Mucosa of descending colon (tissue), 3 donors: Measurements from ENCODE around the gene GSG1L. TPM values are rescaled to one million over a fixed set of nuclear protein-coding genes. Genes with fewer than 3 reads are reported as not detected.

Experiments used
- ATAC-seq: fragments of 200-7000 bp; cut with Tn5 transposase; one replicate; pipeline ENCODE4 v1.9.1; 2020; ENCODE audit warnings: mild to moderate bottlenecking, moderate library complexity
- DNase-seq, 3 donors: peaks; one replicate each; pipeline ENCODE4 v3.0.0-alpha.2; 2020
- H3K36me3 ChIP-seq: fragments of 200-600 bp; one replicate; pipeline ENCODE4 v1.8.0; 2021; ENCODE audit warnings: low read depth, mild to moderate bottlenecking
- H3K4me1 ChIP-seq: fragments of 200-600 bp; one replicate; pipeline ENCODE4 v1.8.0; 2021; ENCODE audit warnings: low read depth, mild to moderate bottlenecking
- H3K4me3 ChIP-seq: fragments of 200-600 bp; one replicate; pipeline ENCODE4 v1.8.0; 2021; ENCODE audit warnings: mild to moderate bottlenecking
- H3K9me3 ChIP-seq: fragments of 200-600 bp; one replicate; pipeline ENCODE4 v1.8.0; 2021; ENCODE audit warnings: mild to moderate bottlenecking
- CTCF ChIP-seq: fragments of 200-600 bp; IDR thresholded peaks from one replicate; pipeline ENCODE4 v1.8.0; 2022; ENCODE audit warnings: antibody characterized with exemption, mild to moderate bottlenecking
- intact Hi-C, 2 donors: fragments of 100-400 bp; cut with DNase I in 1 of 2; cut with micrococcal nuclease in 1 of 2; formaldehyde crosslinking; loops; one replicate each; pipeline versions ENCODE4 v1.11.0 to v1.11.1; 2022; cut with DNase I, micrococcal nuclease
- total RNA-seq, 3 donors: library from RNA; stranded (reverse); fragmentation: NEBNext Ultra II Directional in 2 of 3; extraction: Animal tissue kit (Norgen Biotek cat#: 25700) in 2 of 3; gene quantifications; one replicate each; pipeline versions ENCODE4 v1.2.1 to v1.2.4, GENCODE V29; 2021 to 2023
- donor health status: DM: no; HTN: no; CAD: no; lungs with moderate emphysema.
- donor health status: DM: no; HTN: no; CAD: no.
- donor health status: DM: no; HTN: yes; CAD: no.

The GSG1L gene
- total RNA-seq, 3 donors from 2014 or later, result 0.46 to 1.2 TPM; not detected in 1

DNA sequence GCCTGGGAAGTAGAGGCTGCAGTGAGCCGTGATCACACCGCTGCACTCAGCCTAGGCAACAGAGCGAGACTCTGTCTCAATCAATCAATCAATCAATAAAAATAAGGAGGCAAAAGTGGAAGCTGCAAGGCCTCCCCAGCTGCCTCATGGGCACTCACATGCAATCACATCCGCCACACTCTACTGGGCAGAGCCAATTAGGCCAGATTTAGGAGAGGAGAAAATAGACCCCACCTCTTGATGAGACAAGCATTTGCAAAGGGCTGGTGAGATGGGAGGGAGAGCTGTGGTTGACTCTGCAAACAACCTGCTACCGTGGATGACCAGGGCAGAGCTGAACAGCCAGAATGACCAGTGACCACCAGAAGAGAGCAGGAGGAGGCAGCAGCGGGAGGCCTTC lies 14.7 kb upstream of the GSG1L start:
- H3K4me3 ChIP-seq, result no peak overlapping the region
- DNase-seq, result no peak
- no peaks in the 10 kb centered on the region for H3K9me3 ChIP-seq
- H3K36me3 ChIP-seq, result no peaks in the 10 kb centered on the region
- intact Hi-C loops, result no loop called here
- TF ChIP-seq CTCF, result no peak
- peaks cover 5% of the 10 kb centered on the region for H3K4me1 ChIP-seq
- ATAC-seq, result no peak

DNA sequence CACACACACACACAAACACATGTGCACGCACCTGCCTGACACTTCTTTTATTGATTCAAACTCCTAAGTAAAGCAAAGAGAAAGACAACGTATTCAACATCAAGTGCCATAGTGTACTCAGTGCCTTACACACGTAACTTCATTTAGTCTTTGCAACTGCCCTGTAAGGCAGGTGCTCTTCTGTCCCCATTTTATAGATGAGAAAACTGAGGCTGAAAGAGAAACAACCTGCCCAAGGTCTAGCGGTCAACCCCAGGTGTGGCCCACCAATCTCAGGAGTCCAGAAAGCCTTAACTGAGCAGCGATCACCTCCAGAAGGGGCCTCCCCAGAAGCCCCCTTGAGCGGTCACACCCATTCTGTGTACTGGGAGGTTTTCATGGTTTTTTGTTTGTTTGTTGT lies 10.3 kb upstream of the GSG1L start:
- TF ChIP-seq CTCF, result no peak
- intact Hi-C loops, result no loop called here
- Histone ChIP-seq H3K4me3 (no peak overlapping the region), H3K36me3 (no peaks in the 10 kb centered on the region), H3K4me1 (no peaks in the 10 kb centered on the region), H3K9me3 (no peaks in the 10 kb centered on the region)
- DNase-seq (no peak), ATAC-seq (no peak)

DNA sequence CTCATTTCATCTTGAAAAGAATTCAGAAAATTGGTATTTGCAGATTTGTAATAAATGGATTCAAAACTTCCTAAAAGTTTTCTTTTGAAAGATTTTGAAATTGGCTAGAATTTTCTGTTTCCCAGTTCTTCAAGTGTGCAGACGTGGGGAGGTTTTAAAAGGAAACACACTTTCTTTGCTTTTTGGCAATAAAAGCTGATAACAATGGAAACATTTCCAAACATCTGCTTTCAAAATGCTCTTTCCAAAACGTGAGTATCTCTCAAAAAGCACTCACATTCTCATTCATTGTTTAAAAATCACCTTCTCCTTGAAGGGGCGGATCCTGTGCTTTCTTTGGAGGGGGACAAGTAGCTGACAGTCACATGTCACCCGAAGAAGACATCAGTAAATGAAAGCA lies 8.6 kb upstream of the GSG1L start:
- no peak for TF ChIP-seq CTCF
- ATAC-seq (no peak), DNase-seq (no peak)
- no peaks in the 10 kb centered on the region for H3K36me3 ChIP-seq
- no peaks in the 10 kb centered on the region for H3K9me3 ChIP-seq
- intact Hi-C loops, result no loop called here
- H3K4me1 ChIP-seq, result no peaks in the 10 kb centered on the region
- H3K4me3 ChIP-seq, result no peak overlapping the region

GRCh38 chr16:28069971-28070794 lies 6.7 kb upstream of the GSG1L start:
- no peaks in the 10 kb centered on the region for H3K4me1 ChIP-seq
- intact Hi-C loops, result no loop called here
- DNase-seq (peak in 1 of 3 donors; percentile 40), ATAC-seq (no peak)
- no peaks in the 10 kb centered on the region for H3K9me3 ChIP-seq
- no peak overlapping the region for H3K4me3 ChIP-seq
- no peaks in the 10 kb centered on the region for H3K36me3 ChIP-seq
- TF ChIP-seq CTCF, result no peak

GRCh38 chr16:28068976-28069375 lies 5.5 kb upstream of the GSG1L start:
- ATAC-seq (no peak), DNase-seq (no peak)
- Histone ChIP-seq H3K4me3 (no peak overlapping the region), H3K9me3 (no peaks in the 10 kb centered on the region), H3K4me1 (no peaks in the 10 kb centered on the region), H3K36me3 (no peaks in the 10 kb centered on the region)
- intact Hi-C loops, result no loop called here
- TF ChIP-seq CTCF, result no peak
